ENCODE data around the gene ALKBH3. TPM values are rescaled to one million over a fixed set of nuclear protein-coding genes. Genes with fewer than 3 reads are reported as not detected.

The ALKBH3 gene
- total and polyA plus RNA-seq, 2 of the 13 experiments (the other 11 are each of a cell fraction or from before 2014, with no cell fraction given), result 17.8 to 36.1 TPM

GRCh38 chr11:43943372-43943930 lies 62.8 kb downstream of the ALKBH3 start:
- in situ Hi-C loops (cut with HindIII; ENCODE audit: extremely low pct_ligation_motif_present, low pct_unique_long_range_greater_than_20kb), result loop anchor here (5.0 kb wide), 1 partner anchor 61 kb away; the partner anchor contains the start of gene ALKBH3
- TF ChIP-seq, protein P1, sequence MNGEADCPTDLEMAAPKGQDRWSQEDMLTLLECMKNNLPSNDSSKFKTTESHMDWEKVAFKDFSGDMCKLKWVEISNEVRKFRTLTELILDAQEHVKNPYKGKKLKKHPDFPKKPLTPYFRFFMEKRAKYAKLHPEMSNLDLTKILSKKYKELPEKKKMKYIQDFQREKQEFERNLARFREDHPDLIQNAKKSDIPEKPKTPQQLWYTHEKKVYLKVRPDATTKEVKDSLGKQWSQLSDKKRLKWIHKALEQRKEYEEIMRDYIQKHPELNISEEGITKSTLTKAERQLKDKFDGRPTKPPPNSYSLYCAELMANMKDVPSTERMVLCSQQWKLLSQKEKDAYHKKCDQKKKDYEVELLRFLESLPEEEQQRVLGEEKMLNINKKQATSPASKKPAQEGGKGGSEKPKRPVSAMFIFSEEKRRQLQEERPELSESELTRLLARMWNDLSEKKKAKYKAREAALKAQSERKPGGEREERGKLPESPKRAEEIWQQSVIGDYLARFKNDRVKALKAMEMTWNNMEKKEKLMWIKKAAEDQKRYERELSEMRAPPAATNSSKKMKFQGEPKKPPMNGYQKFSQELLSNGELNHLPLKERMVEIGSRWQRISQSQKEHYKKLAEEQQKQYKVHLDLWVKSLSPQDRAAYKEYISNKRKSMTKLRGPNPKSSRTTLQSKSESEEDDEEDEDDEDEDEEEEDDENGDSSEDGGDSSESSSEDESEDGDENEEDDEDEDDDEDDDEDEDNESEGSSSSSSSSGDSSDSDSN (CRISPR knock-in tag; IDR thresholded peaks at IDR 0.05), result peak; percentile 4; the same call in 1 of the 2 replicates
- TF ChIP-seq PCBP1 (IDR thresholded peaks at IDR 0.05; ENCODE audit: borderline replicate concordance, low read depth, low read length) (no peak), BCL6 (CRISPR knock-in tag; IDR thresholded peaks at IDR 0.05) (peak; percentile 24; the same call in 1 of the 2 replicates), ZNF777 (CRISPR knock-in tag; IDR thresholded peaks at IDR 0.05) (0 out of 2 replicates have a peak, but pooled peaks have one; percentile 30), EZH2 (conservative IDR thresholded peaks at IDR 0.05; ENCODE audit: low read depth, low read length) (peak; percentile 96), ZNF652 (CRISPR knock-in tag; IDR thresholded peaks at IDR 0.05; ENCODE audit: borderline replicate concordance, low read depth) (peak; percentile 71), CBX2 (IDR thresholded peaks at IDR 0.05; ENCODE audit: low read depth, low read length) (0 out of 2 replicates have a peak, but pooled peaks have one; percentile 26), CBX2 (CRISPR knock-in tag; IDR thresholded peaks at IDR 0.05; ENCODE audit: low read depth) (no peak), ZNF326 (CRISPR knock-in tag; IDR thresholded peaks at IDR 0.05; ENCODE audit: borderline replicate concordance) (no peak), YEATS2 (CRISPR knock-in tag; IDR thresholded peaks at IDR 0.05; ENCODE audit: borderline replicate concordance) (no peak), ZNF138 (CRISPR knock-in tag; IDR thresholded peaks at IDR 0.05; ENCODE audit: low read depth) (no peak)
- TF ChIP-seq, protein P2, sequence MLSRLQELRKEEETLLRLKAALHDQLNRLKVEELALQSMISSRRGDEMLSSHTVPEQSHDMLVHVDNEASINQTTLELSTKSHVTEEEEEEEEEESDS (CRISPR knock-in tag; IDR thresholded peaks at IDR 0.05; ENCODE audit: borderline replicate concordance), result no peak
- Histone ChIP-seq H3K27me3 (ENCODE audit: control insufficient read depth in 1 of 2, insufficient read depth in 2 of 2, low read length in 2 of 2) (peaks cover 11 to 43% of the 10 kb centered on the region in 2 experiments), H3K4me1 (ENCODE audit: insufficient read depth, low read length) (peaks cover 17% of the 10 kb centered on the region), H3K9ac (ENCODE audit: insufficient read depth, low read depth, low read length) (no peak overlapping the region), H3K36me3 (replicated peaks in 1 of 2; ENCODE audit: control insufficient read depth in 1 of 2, insufficient read depth in 2 of 2, low read length in 2 of 2) (no peaks in the 10 kb centered on the region), H3K4me3 (replicated peaks in 1 of 3; ENCODE audit: insufficient read depth in 1 of 3, low read depth in 2 of 3, low read length in 3 of 3) (peak overlapping the region; percentile 42 to 63 (median 46); a peak in 4 of 6 replicates), H3K9me3 (ENCODE audit: low read length) (no peaks in the 10 kb centered on the region), H3K4me2 (ENCODE audit: low read depth, low read length) (peak overlapping the region; percentile 78), H4K20me1 (ENCODE audit: insufficient read depth, low read length) (peaks cover 2% of the 10 kb centered on the region; the same call in 1 of the 2 replicates), H3K79me2 (ENCODE audit: insufficient read depth, low read length) (no peaks in the 10 kb centered on the region), H2AFZ (ENCODE audit: low read length) (no peak overlapping the region), H3K27ac (ENCODE audit: extremely low read length, insufficient read depth, low read length) (no peak overlapping the region)
- FAIRE-seq (no peak), DNase-seq (ENCODE audit: low spot score) (no peak), ATAC-seq (peak; percentile 11)
- intact Hi-C loops (cut with micrococcal nuclease; ENCODE audit: unreplicated experiment), result loop anchor here (5.0 kb wide), 1 partner anchor 94 kb away; no protein-coding TSS in a partner anchor
- CTCF ChIA-PET (ENCODE audit: low intra/inter-chr PET ratio, low total read pairs), result no interaction called here
- BruUV-seq (replicated peaks), result no TSS peak
- 2% methylated on average over 37 of the region's 48 CpGs for WGBS (ENCODE audit: low lambda C conversion rate)
- POLR2A ChIA-PET, result no interaction called here
